Esophagus squamous epithelium (tissue), 4 donors: Measurements from ENCODE around the gene CCKAR.

Experiments used
- CTCF ChIP-seq, 6 experiments: fragments of 450-650 bp in 4 of 6; fragments of 200-600 bp in 2 of 6; sonication (generic) in 2 of 6; IDR thresholded peaks; one replicate each; pipeline ENCODE4 v1.5.1; 2016 to 2019; ENCODE audit warnings: antibody characterized with exemption in 6 of 6, mild to moderate bottlenecking in 4 of 6, moderate library complexity in 4 of 6
- POLR2A ChIP-seq, 4 donors: fragments of 450-650 bp; IDR thresholded peaks; one replicate each; pipeline ENCODE4 v1.6.1; 2017; ENCODE audit warnings: antibody characterized with exemption in 4 of 4, mild to moderate bottlenecking in 4 of 4, moderate library complexity in 3 of 4

- TF ChIP-seq CTCF (IDR thresholded peaks at IDR 0.05): no peak
- TF ChIP-seq POLR2A (IDR thresholded peaks at IDR 0.05): no peak
These were observed 48.5 kb downstream of the CCKAR start for GRCh38 chr4:26441771-26442170.
